Measurements from ENCODE around the gene USP22. TPM values are rescaled to one million over a fixed set of nuclear protein-coding genes. Genes with fewer than 3 reads are reported as not detected.

Gene USP22
- total RNA-seq, 1 donor from 2014 or later: 192 TPM

GRCh38 chr17:21012736-21013135, 30.1 kb downstream of the USP22 start:
- H3K4me3 Mint-ChIP-seq: no peak overlapping the region
- Histone ChIP-seq H3F3A (ENCODE audit: low read depth) (peaks cover 13% of the 10 kb centered on the region), H4K20me1 (ENCODE audit: low read depth) (peaks cover 92% of the 10 kb centered on the region), H3K4me3 (no peak overlapping the region), H3K79me2 (ENCODE audit: low read depth) (peaks cover 98% of the 10 kb centered on the region), H3K27me3 (no peaks in the 10 kb centered on the region), H3K36me3 (peaks cover 10% of the 10 kb centered on the region), H3K4me2 (no peak overlapping the region), H3K4me1 (no peaks in the 10 kb centered on the region), H3K9ac (no peak overlapping the region), H2AFZ (replicated peaks) (no peak overlapping the region), H3K27ac (no peak overlapping the region), H3K9me3 (ENCODE audit: low read depth) (no peaks in the 10 kb centered on the region)
- no peaks in the 10 kb centered on the region for H3K9me3 Mint-ChIP-seq
- DNase-seq (ENCODE audit: low spot score): no peak
- peaks cover 7% of the 10 kb centered on the region for H3K27me3 Mint-ChIP-seq (ENCODE audit: insufficient read depth, low read depth)
- no peak overlapping the region for H3K27ac Mint-ChIP-seq
- H3K4me1 Mint-ChIP-seq: no peaks in the 10 kb centered on the region
- TF ChIP-seq, protein P1, sequence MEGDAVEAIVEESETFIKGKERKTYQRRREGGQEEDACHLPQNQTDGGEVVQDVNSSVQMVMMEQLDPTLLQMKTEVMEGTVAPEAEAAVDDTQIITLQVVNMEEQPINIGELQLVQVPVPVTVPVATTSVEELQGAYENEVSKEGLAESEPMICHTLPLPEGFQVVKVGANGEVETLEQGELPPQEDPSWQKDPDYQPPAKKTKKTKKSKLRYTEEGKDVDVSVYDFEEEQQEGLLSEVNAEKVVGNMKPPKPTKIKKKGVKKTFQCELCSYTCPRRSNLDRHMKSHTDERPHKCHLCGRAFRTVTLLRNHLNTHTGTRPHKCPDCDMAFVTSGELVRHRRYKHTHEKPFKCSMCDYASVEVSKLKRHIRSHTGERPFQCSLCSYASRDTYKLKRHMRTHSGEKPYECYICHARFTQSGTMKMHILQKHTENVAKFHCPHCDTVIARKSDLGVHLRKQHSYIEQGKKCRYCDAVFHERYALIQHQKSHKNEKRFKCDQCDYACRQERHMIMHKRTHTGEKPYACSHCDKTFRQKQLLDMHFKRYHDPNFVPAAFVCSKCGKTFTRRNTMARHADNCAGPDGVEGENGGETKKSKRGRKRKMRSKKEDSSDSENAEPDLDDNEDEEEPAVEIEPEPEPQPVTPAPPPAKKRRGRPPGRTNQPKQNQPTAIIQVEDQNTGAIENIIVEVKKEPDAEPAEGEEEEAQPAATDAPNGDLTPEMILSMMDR (IDR thresholded peaks at IDR 0.05): no peak
- TF ChIP-seq EZH2phosphoT487 (IDR thresholded peaks at IDR 0.05) (no peak), EZH2 (IDR thresholded peaks at IDR 0.05) (no peak)
- peaks cover 52% of the 10 kb centered on the region for H3K36me3 Mint-ChIP-seq

DNA sequence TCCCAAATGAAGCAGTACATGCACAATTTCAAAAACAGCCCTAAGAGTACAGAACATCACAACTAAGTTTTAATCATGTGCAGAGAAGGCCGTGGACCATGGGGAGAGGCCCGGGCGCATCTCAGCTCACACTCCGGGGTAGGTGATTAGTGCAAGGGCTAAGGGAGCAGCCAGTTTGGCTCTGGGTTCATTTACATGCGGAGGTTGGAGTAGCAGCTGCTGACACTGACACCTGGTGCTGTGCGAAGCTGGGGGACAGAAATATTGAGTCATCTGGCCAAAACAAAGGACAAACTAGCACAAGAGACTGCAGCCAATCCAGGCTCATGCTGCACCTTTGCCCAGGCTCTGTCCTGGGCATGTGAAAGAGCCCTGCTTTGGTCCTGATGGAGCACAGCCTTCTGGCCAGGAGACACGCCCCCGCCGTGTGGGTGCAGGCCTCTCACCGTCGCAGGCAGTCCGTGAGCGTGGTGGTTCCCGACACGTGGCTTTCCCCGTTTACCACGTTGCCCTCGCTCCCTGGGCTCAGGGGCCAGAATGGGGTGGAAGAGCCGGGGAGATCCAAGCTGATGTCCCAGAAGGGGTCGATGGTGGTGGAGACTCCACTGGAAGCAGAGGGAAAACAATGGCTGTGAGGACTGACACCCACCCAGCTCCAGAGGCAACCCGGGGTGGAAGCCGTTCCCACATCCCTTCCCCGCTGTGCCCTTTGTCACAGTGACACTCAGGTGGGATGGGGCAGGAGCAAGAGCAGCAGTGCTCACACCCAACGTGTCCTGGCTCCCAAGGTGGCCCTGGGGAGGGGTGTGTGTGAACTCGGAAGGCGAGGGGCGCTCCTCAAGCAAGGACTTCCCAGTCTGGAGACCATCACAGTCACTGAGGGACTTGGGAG, 31.9 kb downstream of the USP22 start:
- H3K79me2 ChIP-seq (ENCODE audit: low read depth): peaks cover 93% of the 10 kb centered on the region

GRCh38 chr17:21008992-21009671, 33.7 kb downstream of the USP22 start:
- H3K36me3 Mint-ChIP-seq: peaks cover 52% of the 10 kb centered on the region
- H3K9me3 Mint-ChIP-seq: no peaks in the 10 kb centered on the region
- H3K9me3 ChIP-seq (ENCODE audit: low read depth): no peaks in the 10 kb centered on the region
- no peaks in the 10 kb centered on the region for H3K27me3 ChIP-seq
- peaks cover 2% of the 10 kb centered on the region for H3K27me3 Mint-ChIP-seq (ENCODE audit: insufficient read depth, low read depth)
- no peak overlapping the region for H3K27ac Mint-ChIP-seq
- H3K4me2 ChIP-seq: no peak overlapping the region
- peaks cover 16% of the 10 kb centered on the region for H3F3A ChIP-seq (ENCODE audit: low read depth)
- H3K4me1 ChIP-seq: no peaks in the 10 kb centered on the region
- H3K4me3 ChIP-seq: no peak overlapping the region
- H2AFZ ChIP-seq (replicated peaks): no peak overlapping the region
- H3K4me3 Mint-ChIP-seq: no peak overlapping the region
- peaks cover 17% of the 10 kb centered on the region for H3K36me3 ChIP-seq
- no peak overlapping the region for H3K27ac ChIP-seq
- no peak overlapping the region for H3K9ac ChIP-seq
- DNase-seq (ENCODE audit: low spot score): no peak
- TF ChIP-seq EZH2 (IDR thresholded peaks at IDR 0.05) (no peak), EZH2phosphoT487 (IDR thresholded peaks at IDR 0.05) (no peak)
- TF ChIP-seq, protein P1 (IDR thresholded peaks at IDR 0.05): no peak
- H3K4me1 Mint-ChIP-seq: no peaks in the 10 kb centered on the region
- H3K79me2 ChIP-seq (ENCODE audit: low read depth): peaks cover 85% of the 10 kb centered on the region
- peaks cover 88% of the 10 kb centered on the region for H4K20me1 ChIP-seq (ENCODE audit: low read depth)

More for the DNA sequence above, 31.9 kb downstream of the USP22 start:
- peaks cover 4% of the 10 kb centered on the region for H3K27me3 Mint-ChIP-seq (ENCODE audit: insufficient read depth, low read depth)
- Histone ChIP-seq H3F3A (ENCODE audit: low read depth) (peaks cover 16% of the 10 kb centered on the region), H4K20me1 (ENCODE audit: low read depth) (peaks cover 90% of the 10 kb centered on the region), H2AFZ (replicated peaks) (no peak overlapping the region), H3K4me2 (no peak overlapping the region), H3K36me3 (peaks cover 16% of the 10 kb centered on the region), H3K9me3 (ENCODE audit: low read depth) (no peaks in the 10 kb centered on the region), H3K27me3 (no peaks in the 10 kb centered on the region), H3K9ac (no peak overlapping the region), H3K4me1 (no peaks in the 10 kb centered on the region), H3K4me3 (no peak overlapping the region), H3K27ac (no peak overlapping the region)
- H3K9me3 Mint-ChIP-seq: no peaks in the 10 kb centered on the region
- no peak for DNase-seq (ENCODE audit: low spot score)
- H3K27ac Mint-ChIP-seq: peak overlapping the region; percentile 38
- H3K4me3 Mint-ChIP-seq: no peak overlapping the region
- H3K36me3 Mint-ChIP-seq: peaks cover 53% of the 10 kb centered on the region
- H3K4me1 Mint-ChIP-seq: no peaks in the 10 kb centered on the region
- TF ChIP-seq EZH2phosphoT487 (IDR thresholded peaks at IDR 0.05) (no peak), EZH2 (IDR thresholded peaks at IDR 0.05) (no peak)
- TF ChIP-seq, protein P1 (IDR thresholded peaks at IDR 0.05): no peak

Data from neural progenitor cell (in vitro differentiated cells).